ENCODE measurements around the gene ADAMTS9.

Gene ADAMTS9, protein sequence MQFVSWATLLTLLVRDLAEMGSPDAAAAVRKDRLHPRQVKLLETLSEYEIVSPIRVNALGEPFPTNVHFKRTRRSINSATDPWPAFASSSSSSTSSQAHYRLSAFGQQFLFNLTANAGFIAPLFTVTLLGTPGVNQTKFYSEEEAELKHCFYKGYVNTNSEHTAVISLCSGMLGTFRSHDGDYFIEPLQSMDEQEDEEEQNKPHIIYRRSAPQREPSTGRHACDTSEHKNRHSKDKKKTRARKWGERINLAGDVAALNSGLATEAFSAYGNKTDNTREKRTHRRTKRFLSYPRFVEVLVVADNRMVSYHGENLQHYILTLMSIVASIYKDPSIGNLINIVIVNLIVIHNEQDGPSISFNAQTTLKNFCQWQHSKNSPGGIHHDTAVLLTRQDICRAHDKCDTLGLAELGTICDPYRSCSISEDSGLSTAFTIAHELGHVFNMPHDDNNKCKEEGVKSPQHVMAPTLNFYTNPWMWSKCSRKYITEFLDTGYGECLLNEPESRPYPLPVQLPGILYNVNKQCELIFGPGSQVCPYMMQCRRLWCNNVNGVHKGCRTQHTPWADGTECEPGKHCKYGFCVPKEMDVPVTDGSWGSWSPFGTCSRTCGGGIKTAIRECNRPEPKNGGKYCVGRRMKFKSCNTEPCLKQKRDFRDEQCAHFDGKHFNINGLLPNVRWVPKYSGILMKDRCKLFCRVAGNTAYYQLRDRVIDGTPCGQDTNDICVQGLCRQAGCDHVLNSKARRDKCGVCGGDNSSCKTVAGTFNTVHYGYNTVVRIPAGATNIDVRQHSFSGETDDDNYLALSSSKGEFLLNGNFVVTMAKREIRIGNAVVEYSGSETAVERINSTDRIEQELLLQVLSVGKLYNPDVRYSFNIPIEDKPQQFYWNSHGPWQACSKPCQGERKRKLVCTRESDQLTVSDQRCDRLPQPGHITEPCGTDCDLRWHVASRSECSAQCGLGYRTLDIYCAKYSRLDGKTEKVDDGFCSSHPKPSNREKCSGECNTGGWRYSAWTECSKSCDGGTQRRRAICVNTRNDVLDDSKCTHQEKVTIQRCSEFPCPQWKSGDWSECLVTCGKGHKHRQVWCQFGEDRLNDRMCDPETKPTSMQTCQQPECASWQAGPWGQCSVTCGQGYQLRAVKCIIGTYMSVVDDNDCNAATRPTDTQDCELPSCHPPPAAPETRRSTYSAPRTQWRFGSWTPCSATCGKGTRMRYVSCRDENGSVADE (N-terminal part only)

DNA sequence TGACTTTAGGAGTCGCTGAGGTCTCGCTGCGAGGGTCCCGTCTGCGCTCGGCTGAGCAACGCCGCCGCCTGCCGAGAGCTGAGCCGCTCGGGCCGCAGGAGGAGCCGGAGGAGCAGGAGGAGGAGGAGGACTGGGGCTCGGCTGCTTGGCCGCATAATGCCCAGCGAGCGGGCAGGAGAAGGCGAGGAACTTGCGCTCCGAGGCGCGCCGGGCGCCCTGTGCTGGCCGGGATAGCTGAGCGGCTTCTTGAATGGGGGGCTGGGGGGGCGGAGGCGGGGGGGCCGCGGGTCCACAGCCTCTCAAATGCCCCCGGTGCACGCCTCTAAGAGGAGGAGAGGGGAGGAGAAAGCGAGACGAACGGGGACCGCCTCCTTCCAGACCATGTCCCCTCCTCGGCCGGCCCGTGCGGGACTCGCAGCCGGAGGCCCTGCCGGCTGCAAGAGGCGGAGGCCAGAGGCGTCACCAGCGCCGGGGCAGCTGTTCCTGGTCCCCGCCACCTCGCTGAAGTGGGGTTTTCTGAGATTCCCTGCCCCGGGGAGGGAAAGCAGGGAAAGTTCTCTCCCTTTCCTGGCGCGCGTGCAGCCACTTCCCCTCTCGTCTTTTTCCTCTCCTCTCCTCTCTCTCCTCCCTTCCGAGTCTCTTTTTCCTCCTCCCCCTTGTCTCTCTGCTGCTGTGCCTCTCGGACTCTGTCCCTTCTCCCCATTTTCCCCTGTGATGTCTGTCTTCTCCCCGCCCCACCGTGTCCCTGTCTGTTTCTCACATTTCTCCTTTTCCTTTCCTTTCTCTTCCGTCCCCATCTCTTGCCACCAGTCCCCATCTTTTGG is at the start of gene ADAMTS9:
ADAMTS9 (minus strand) TSS at position 220 of the 824 bp plus-strand sequence. CDS start 343 bp downstream, outside the sequence.
- H3K9me3 ChIP-seq = no peaks in the 10 kb centered on the region
- no peak within 1 kb of the TSS for H3K27ac ChIP-seq
- H3K36me3 ChIP-seq = no peaks in the 10 kb centered on the region
- peak within 1 kb of the TSS in 1 of 2 experiments; percentile 46 for H3K4me3 ChIP-seq (ENCODE audit: low read depth in 1 of 2, low read length in 1 of 2)
- TF ChIP-seq, protein P1, sequence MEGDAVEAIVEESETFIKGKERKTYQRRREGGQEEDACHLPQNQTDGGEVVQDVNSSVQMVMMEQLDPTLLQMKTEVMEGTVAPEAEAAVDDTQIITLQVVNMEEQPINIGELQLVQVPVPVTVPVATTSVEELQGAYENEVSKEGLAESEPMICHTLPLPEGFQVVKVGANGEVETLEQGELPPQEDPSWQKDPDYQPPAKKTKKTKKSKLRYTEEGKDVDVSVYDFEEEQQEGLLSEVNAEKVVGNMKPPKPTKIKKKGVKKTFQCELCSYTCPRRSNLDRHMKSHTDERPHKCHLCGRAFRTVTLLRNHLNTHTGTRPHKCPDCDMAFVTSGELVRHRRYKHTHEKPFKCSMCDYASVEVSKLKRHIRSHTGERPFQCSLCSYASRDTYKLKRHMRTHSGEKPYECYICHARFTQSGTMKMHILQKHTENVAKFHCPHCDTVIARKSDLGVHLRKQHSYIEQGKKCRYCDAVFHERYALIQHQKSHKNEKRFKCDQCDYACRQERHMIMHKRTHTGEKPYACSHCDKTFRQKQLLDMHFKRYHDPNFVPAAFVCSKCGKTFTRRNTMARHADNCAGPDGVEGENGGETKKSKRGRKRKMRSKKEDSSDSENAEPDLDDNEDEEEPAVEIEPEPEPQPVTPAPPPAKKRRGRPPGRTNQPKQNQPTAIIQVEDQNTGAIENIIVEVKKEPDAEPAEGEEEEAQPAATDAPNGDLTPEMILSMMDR (IDR thresholded peaks at IDR 0.05) = no peak
- peaks cover 95% of the 10 kb centered on the region for H3K27me3 ChIP-seq
- H3K4me1 ChIP-seq (ENCODE audit: control insufficient read depth in 1 of 2, insufficient read depth in 1 of 2, low read depth in 1 of 2, low read length in 1 of 2) = peaks cover 0 to 17% of the 10 kb centered on the region in 2 experiments

DNA sequence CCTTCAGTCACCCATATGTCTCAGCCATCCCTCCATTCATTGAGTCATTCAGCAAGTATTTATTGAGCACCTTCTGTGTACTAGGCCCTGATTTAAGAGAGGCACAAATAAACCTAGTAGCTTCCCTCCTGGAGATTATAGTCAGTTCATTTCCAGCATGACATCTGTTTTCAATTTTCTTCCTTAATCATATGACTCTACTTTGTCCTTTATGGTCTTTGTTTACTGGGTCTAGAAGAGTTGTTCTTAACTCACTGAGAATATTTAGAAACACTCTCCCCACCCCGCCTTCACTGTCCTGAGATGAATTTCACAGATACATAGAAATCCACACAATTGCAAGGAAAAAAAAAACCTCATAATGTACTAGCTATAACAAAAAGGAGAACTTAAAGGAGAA is 44.8 kb upstream of the ADAMTS9 start:
- no peaks in the 10 kb centered on the region for H3K9me3 ChIP-seq
- no peaks in the 10 kb centered on the region for H3K4me1 ChIP-seq (ENCODE audit: control insufficient read depth in 1 of 2, insufficient read depth in 1 of 2, low read depth in 1 of 2, low read length in 1 of 2)
- H3K4me3 ChIP-seq (ENCODE audit: low read depth in 1 of 2, low read length in 1 of 2) = no peak overlapping the region
- TF ChIP-seq, protein P1 (IDR thresholded peaks at IDR 0.05) = no peak
- H3K36me3 ChIP-seq = no peaks in the 10 kb centered on the region
- H3K27me3 ChIP-seq = no peaks in the 10 kb centered on the region
- no peak overlapping the region for H3K27ac ChIP-seq

DNA sequence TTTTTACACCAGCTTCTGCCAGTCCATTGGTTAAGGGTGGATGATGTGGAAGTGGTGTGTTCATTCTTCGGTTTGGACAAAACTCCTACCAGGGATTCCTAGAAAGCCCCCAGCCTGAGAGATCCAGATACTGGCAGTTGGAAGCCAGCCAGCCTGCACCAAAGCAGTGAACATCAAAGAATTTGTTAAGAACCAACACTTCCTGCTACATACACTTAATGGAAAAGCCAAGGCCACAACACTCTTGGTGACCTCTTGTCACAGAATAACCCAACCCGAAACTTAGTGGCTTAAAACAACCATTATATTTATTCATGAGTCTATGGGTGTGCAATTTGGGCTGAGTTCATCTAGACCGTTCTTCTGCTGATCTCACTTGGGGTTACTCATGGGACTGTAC is 42.9 kb upstream of the ADAMTS9 start:
- no peaks in the 10 kb centered on the region for H3K4me1 ChIP-seq (ENCODE audit: control insufficient read depth in 1 of 2, insufficient read depth in 1 of 2, low read depth in 1 of 2, low read length in 1 of 2)
- H3K4me3 ChIP-seq (ENCODE audit: low read depth in 1 of 2, low read length in 1 of 2) = no peak overlapping the region
- no peaks in the 10 kb centered on the region for H3K27me3 ChIP-seq
- no peaks in the 10 kb centered on the region for H3K36me3 ChIP-seq
- H3K9me3 ChIP-seq = no peaks in the 10 kb centered on the region
- no peak overlapping the region for H3K27ac ChIP-seq
- TF ChIP-seq, protein P1 (IDR thresholded peaks at IDR 0.05) = no peak

DNA sequence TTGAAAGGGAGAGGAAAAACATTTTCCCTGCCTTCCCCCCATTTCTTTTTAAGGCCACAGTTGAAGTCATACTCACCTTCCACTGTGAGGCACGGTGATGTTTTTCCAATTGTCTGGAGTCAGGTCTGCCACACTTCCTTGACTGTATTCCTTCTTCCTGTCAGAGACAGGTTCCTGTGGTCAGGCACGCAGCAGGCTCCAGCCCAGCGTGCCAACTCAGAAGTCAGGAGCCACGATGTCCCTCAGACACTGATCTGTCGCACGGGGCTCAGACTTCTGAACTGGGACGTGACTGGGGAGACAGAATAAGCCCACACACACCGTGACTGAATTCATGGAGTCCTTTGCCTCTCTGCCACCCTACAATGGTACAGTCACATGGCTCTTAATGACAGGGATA is 41.2 kb upstream of the ADAMTS9 start:
- Histone ChIP-seq H3K27me3 (no peaks in the 10 kb centered on the region), H3K4me1 (ENCODE audit: control insufficient read depth in 1 of 2, insufficient read depth in 1 of 2, low read depth in 1 of 2, low read length in 1 of 2) (no peaks in the 10 kb centered on the region), H3K36me3 (no peaks in the 10 kb centered on the region), H3K9me3 (no peaks in the 10 kb centered on the region), H3K27ac (no peak overlapping the region), H3K4me3 (ENCODE audit: low read depth in 1 of 2, low read length in 1 of 2) (no peak overlapping the region)
- TF ChIP-seq, protein P1 (IDR thresholded peaks at IDR 0.05) = no peak
